NCI-H2029 treated with DMSO at 0.1 percent for 48 hours (cell line): ENCODE results near the gene LRCH4.

Experiments
- DNase-seq: peaks from one replicate; lab custom pipeline; 2025; lab: John Stamatoyannopoulos, UW

Gene LRCH4

GRCh38 chr7:100604976-100605911, 19.3 kb upstream of the LRCH4 start:
- DNase-seq: no peak

GRCh38 chr7:100604028-100604975, 18.4 kb upstream of the LRCH4 start:
- DNase-seq: no peak

GRCh38 chr7:100603726-100604027, 17.7 kb upstream of the LRCH4 start:
- no peak for DNase-seq

GRCh38 chr7:100602889-100603725, 17.2 kb upstream of the LRCH4 start:
- DNase-seq: no peak

- DNase-seq: no peak
Observed at GRCh38 chr7:100600730-100601038, 14.8 kb upstream of the LRCH4 start.

DNA sequence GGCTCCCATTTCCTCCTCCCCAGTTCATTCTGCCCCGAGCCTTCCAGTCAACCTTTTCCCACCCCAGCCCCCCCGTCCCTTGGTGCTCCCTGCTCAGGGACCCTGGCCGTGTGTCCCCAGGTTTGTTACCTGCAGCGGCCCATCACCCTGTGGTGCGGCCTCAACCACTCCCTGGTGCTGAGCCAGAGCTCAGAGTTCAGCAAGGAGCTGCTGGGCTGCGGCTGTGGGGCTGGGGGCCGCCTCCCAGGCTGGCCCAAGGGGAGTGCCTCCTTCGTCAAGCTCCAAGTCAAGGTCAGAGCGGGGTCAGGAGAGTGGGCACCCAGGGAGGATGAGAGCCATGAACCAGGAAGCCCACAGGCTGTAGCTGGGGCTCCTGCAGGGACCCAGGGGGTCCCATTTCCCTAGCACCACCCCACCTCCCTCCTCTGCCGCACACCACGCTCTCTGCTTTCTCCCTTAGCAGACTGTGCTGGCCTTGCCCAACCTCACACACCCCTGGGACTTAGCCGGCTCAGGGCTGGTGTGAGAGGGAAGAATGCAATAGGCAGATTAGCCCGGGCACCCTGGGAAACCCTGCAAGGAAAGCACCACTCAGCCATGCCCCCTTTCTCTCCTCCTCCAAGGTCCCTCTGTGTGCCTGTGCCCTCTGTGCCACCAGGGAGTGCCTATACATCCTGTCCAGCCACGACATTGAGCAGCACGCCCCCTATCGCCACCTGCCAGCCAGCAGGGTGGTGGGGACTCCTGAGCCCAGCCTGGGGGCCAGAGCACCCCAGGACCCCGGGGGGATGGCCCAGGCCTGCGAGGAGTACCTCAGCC, 14.2 kb upstream of the LRCH4 start:
- no peak for DNase-seq

GRCh38 chr7:100598425-100598824, 12.5 kb upstream of the LRCH4 start:
- no peak for DNase-seq

- no peak for DNase-seq
Observed at GRCh38 chr7:100595188-100595587, 9.3 kb upstream of the LRCH4 start.

- no peak for DNase-seq
Observed at GRCh38 chr7:100591596-100591995, 5.7 kb upstream of the LRCH4 start.

DNA sequence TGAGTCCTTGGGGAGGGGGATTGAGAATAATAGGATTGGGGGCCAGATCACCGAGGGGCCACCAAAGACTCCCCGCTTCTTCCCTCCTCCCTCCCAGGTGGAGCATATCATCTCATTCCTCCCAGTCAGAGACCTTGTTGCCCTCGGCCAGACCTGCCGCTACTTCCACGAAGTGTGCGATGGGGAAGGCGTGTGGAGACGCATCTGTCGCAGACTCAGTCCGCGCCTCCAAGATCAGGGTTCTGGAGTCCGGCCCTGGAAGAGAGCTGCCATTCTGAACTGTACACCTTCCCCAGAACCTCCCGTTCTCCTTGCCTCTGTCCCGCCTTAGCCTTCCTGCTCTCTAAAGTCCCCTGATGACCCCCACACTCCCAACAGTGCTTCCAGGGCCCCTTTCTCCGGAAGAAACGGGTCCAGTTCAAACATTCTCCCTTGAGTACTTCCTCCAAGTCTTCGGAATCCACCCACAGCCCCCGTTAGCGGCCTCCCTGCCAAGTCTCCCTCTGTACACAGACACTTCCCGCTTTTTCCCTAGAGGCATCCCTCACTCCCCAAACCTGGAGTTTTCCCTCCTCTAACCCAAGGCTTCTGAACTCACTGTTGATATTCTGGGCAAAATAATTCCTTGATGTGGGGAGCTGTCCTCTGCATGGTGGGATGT, 4.3 kb upstream of the LRCH4 start:
- no peak for DNase-seq

GRCh38 chr7:100589341-100589947, 3.5 kb upstream of the LRCH4 start:
- DNase-seq: no peak

DNA sequence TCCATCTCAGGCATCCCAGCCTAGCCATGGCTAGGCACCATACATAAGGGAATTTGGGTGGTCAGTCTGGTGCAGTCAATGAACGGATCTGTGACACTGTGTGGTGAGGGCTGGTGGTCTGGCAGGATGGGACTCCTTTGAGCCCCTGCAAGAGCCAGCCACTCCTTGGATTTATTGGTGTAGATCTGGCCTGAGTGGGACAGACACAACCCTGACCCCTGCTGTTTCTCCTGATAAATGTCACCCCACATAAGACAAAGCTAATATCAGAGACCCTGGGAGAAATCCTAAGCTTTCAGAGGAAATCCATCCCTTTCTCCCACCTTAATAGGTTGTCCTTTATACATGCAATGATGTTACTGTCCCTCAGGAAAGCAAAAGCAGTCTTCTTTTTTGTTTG, 2.5 kb upstream of the LRCH4 start:
- no peak for DNase-seq

GRCh38 chr7:100586266-100587025, 517 bp upstream of the LRCH4 start, which contains the start of gene FBXO24:
Gene FBXO24, plus strand, starts transcription at chr7:100586328. Its CDS starts 298 bp downstream, at chr7:100586626.
- peak; percentile 97 for DNase-seq

DNA sequence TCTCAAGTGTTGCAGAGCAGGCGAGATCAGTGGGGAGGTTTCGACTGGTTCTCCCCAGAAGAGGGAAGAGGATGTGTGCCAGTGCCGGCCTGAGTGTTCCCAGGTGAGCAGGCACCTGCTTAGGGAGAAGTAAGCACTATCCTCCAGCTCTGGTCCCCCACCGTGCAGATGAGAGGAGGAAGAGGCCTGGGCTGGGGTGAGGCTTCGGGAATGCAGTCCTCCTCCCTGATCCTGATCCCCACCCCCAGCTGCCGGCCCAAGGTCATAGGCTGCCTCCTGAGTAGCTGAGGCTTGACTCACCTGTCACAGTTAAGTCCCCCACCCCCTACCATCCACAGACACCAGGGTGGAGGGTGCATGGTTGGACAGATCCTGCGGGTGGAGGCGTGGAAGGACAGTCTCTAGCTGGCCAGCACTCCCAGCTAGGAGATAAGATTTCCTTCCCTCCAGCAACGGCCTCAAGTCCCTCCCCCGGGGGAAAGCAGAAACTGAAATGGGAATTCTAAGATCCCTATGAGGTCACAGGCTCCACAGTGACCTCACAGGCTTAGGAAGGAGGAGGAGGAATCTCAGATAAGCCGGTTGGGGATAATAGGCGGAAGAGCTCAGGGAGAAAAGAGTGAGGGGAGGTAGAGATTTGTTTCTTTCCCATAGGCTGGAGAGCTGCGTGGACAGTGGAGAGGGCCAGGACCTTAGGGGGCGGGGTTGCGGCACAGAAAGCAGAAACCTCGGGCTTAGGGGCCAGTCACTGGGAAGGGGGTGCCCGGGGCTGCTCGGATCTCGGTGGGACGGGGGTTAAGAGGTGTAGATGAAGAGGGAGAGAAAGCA, 1.0 kb downstream of the LRCH4 start:
- no peak for DNase-seq

DNA sequence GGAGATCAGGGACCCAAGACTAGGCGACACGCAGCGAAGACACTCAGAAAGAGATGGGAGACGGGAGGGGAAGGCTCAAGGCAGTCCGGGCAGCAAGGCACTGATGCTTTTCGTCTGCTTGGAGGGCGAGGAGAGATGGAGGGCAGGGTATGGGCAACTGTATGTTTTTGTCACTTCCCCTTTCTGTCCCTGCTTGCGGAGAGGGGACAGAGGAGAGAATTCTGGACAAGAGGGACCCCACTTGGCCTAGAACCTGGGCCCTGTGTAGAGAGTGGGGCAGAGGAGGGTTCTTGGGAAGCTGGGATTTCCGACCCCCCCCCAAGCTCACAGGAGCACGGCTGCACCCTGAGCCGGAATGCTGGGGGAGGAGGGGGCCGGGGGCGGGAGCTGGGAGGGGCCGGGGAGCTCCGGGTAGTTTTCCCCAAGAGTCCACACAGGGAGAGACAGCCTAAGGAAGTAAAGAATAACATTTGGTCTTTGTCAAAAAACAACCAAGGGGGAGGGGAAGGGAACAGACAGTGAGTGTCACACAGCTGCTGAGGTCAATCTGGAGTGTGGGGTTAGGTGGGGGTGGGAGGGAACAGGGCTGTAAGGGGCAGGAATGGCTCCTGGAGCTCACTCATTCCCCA, 1.8 kb downstream of the LRCH4 start:
- DNase-seq: no peak

- no peak for DNase-seq
Observed at GRCh38 chr7:100583132-100584053, 2.5 kb downstream of the LRCH4 start.

DNA sequence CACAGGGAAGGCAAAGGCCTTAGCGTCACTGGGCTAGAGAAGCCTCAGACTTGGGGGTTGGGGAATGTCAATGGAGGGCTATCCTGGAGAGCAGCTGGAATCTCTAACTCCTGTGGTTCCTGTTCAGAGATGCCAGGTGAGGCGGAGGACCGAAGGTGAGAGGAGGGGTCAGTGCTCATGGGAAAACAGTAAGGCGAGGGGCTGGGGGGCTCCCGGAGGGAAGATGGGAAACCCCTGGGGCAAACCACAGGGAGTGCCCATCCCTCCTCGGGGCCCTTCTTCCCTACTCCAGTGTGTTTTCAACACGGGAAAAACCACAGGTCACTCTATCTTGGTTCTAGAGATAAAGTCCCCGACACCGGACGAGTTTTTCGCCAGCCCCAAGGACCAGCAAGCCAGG, 3.3 kb downstream of the LRCH4 start:
- no peak for DNase-seq
